Stimulated activated CD8-positive, alpha-beta memory T cell treated with anti-CD3 and anti-CD28 coated beads, Interleukin-4, amount 100 ng/mL, for 48 hours (primary cell): ENCODE data around the gene TRAPPC14.
A peak's percentile ranks its signal among the peaks of the same experiment; 100 is the strongest.

Source experiments
- DNase-seq: peaks from one replicate; pipeline ENCODE4 v3.0.0-alpha.2; 2020

TRAPPC14 gene

DNA sequence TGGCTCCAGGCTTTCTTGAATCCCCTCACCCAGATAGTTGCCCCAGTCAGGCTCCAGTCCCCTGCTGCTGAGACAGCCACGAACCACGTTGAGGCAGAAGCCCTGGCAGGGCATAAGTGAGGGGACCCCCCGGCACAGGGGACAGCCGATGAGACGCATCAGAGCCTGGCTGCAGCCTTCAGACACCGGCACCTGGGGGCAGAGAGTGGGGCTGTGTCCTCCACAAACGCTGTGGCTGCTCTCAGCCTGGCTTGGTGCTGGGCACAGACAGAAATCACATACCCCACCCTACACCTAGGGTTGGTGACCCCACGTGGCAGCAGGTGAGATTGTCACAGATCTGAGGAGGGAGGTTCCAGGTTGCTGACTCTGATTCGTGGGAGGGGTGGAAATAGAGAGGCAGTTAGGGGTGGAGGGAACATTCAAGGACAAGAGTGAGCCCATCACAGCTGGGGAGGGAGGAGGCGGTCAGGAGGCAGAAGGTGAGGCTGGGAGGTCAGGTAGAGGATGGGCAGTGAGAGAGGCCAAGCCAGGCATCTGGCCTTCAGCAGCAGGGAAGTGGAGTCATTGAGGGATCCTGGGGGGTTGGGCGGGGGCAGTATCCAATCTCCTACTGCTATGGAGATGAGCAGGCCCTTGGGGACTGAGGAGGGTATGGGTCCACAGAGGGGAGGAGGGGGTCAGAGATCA lies 15.4 kb upstream of the TRAPPC14 start:
- no peak for DNase-seq

DNA sequence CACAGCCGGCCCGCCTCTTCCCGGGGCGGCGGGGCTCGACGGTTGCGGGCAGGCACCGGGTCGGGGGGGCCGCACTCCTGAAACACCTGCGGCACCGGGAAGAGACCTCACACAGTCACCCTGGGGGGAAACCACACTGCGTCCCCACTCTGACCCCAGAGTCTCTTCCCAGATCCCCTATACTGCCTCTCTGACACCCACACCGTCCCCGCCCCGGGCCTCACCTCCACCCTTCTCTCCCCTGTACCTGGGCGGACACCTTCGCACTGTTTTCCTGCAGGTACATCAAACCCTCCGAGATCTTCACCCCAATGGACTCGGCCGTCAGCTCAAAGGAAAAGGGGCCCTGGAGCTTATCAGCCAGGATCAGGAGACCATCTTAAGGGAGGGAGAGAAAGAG lies 13.3 kb upstream of the TRAPPC14 start:
- DNase-seq = no peak

DNA sequence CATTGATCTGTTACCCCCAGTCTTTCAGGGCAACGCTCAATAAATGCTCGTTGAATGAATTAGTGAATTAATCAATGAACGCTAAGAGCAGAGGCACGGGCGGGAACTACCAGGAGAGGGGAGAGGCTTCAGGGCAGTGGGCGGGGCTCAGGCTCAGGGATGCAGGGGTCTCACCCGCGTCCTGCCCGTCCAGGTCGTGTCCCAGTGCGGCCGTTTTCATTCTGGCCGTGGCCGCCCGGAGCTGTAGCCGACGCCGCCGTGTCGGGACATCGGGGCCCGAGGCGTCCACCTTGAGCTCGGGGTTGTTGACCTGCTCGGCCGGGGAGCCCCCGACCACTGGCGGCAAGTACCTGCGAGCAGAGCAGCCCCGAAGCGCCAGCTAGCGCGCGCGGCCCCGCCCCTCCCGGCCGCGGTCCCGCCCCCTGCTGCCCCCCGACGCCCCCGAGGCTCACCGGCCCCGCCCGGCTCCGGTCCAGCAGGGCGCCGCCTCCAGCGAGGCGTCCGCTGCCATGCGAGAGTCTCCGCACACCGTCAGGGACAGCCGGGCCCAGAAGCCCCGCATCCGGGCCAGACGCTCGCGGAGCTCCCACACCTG lies 12.7 kb upstream of the TRAPPC14 start:
- DNase-seq = no peak

DNA sequence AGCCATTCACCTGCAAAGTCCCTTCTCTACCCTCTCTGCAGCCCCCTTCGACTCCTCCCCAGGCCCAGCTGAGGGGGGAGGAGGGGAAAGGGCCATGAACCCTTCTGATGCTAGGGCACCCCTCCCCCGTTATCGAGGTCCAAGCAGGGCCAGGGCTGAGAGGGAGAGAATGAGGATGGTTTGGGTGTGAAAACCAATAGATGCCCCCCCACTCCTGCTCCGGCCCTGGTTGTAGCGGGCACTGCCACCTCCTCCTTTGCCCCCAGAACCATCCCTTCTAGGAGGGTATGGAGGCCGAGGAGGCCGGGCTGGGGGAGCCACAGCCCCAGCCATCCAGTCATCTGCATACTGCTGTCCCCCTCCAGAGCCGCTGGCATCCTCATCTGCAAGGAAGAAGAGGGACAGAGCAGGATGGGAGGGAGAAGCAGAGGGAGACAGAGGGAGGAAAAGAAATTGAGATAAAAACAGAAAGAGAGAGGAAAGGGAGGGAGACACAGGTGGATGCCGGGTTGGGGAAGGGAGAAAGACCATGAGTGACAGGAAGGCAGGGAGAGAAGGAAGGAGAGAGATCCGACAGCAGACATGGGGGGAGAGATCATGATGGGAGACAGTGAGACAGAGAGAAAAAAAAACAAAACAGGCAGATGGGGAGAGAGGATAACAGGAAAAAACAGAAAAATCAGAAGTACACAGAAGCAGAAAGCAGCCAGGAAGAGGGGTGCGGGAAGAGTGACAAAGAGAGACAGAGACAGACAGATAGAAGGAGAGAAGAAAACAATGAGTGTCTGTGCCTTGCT lies 11.8 kb upstream of the TRAPPC14 start:
- DNase-seq = no peak

DNA sequence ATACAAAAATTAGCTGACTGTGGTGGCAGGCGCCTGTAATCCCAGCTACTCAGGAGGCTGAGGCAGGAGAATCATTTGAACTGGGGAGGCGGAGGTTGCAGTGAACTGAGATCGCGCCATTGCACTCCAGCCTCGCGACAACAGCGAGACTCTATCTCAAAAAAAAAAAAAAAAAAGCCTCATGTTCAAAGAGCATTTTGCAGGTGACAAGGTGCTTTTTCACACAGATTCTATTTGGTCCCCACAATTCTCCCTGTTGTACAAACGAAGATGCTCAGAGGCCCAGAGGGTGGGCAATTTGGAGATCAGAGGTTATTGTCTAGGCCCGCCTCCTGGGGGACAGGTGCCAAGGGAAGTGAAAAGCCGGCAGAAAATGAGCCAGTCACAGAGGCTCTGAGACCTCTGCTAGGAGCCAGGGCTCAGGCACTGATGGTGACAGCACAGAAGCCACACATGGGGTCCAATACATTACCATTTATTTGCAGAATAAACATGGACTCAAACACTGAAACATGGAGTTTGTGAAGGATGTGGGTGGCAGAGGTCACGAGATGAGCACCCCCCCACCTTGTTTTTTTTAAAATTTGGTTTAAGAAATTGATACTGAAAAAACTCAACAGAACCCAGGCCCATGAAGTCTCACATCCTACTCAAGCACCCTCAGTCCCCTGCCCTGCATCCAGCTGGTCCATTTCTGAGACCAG lies 10.8 kb upstream of the TRAPPC14 start:
- no peak for DNase-seq

DNA sequence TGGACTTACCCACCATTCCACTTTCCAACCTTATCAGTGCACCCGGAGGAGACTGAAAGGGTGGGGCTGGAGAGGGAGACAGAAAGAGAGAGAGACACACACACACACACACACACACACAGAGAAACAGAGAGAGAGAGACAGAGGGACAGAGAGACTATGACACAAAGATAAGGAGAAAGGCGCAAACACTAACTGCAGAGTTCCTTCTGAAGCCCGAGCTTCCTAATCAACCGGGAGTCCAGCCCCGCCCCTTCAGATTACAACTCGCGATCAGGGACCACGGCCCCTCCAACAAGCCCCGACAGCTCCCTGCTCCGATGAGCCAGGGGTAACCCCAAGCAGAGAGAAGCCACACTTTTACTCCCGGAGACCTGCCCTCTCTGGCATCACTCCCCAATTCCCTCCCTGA lies 9.4 kb upstream of the TRAPPC14 start:
- DNase-seq = no peak

DNA sequence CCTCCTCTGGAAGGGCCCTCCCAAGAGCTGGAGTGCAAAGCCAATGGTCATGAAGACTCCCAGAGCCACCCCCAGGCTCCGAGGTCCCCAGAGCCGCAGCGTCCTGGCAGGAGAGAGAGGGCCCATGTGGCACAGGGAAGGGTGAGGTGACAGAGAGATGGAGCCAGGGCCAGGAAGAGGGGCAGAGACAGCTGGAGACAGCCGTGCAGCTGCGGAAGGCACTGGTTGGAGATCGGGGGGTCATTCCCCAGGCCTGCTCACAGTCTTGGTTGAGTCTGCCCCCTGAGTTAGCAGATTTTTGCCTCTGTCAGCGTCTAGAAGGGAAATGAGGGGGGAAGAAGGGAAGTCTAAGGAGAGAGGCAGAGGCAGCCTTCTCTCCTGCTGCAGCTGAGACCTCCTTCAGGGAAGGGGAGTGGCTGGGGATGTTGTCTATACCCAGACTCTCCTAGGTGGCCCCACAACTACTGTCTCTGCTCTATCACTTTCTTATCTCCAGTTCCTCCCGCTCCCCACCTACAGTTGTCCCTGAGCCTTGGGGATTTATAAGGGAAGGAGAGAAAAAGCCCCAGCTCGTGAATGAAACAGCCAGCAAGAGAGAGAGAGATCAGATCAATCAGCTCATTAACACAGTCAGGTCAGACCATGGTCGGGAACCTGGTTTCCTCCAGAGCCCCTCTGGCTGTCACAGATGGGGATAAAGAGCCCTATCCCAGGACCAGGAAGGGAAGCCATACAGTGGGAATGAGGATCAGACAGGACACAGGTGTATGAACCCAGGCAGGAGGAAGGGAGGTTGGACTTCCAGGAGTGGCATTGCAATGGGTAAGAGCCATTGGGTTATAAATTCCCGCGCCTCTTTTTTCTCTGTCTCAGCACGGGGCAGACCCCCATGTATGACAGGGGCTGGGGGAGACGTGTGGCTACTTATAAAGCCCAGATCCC lies 8.7 kb upstream of the TRAPPC14 start:
- DNase-seq = no peak

DNA sequence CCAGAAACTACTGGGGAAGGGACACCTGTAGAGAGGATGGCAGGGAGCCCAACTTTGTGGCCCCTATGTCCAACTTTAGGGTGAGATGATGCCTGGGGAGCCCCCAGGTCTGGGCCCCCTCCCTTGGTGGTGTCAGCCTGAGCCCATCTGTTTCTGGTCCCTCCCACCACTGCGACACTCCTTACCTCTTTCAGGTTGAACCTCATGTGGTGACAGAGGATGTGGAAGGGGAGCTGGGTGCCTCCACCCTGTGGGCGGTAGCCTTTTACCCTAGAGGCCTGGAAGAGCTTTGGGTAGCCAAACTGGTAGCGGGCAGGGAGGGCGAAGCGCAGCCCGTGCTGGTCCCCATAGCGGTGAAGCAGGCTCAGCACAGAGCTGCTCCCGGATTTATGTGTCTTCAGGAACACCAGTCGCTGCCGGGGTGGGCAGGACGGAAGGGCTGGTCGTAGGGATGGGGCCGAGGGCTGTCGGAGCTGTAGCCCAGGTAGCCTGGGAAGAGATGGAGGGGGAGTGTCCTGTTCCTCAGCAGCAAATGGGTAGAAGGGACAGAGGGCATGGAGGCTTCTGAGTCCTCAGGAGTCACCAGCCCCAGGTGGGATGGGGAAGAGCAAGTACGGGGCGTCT lies 7.9 kb upstream of the TRAPPC14 start:
- DNase-seq = peak; percentile 60

DNA sequence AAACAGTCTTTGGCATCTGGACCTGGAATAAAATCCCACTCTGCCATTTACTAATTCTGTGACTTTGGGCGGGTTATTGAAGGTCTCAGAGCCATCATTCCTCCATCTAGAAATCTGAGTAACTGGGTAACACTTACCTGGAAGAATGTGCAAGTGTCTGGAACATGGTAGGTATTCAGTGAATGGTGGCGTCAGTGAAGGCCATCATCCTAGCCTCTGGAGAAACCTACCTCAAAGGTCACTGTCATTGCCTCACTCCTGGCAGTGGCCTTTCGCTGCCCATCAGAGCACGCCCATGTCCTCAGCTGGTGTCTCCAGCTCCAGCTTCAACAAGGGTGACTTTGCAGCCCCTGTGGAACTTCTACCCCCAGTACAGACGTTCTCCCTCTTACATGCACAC lies 5.3 kb upstream of the TRAPPC14 start:
- DNase-seq = no peak

DNA sequence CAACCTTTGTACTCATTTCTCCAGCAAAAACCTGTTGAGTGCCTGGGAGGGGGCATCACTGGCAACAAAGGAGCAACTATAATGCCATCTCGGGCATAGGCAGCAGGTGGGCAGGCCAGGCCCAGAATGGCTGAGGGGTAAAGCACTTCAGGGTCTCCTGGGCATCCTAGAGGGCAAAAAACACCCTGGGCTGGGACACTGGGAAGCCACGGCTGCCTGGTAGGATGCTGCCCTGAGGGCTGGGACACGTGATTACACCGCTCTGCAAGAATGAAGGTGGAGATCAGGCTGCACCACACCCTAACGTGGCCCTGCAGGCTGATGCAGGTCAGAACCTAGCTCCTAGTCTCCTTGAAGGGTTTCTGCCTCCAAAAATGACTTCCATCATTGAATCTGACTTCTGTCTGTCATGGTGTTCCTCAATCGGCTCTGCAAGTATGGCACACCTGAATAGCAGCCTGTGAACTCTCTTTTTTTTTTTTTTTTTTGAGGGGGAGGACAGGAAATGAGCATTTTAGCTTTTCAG lies 4.5 kb upstream of the TRAPPC14 start:
- no peak for DNase-seq

DNA sequence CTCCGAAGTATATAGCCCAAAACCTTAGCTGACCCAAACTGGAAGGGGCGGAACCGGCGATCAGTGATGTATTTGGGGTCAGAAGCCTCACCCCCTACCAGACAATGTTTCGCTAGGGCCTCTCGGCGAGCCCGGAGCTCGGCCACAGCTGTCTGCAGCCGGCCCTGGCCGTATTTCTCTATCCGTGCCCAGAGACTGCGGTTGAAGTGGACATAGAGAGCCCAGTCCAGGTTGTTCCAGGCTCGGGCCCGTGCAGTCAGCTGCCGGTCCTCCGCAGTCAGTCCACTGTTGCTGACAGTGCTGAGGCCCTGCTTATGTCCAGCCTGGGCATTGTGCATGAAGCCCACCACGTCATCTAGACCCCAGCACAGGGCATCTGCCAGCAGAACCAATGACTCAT lies 1.5 kb upstream of the TRAPPC14 start:
- DNase-seq = no peak

DNA sequence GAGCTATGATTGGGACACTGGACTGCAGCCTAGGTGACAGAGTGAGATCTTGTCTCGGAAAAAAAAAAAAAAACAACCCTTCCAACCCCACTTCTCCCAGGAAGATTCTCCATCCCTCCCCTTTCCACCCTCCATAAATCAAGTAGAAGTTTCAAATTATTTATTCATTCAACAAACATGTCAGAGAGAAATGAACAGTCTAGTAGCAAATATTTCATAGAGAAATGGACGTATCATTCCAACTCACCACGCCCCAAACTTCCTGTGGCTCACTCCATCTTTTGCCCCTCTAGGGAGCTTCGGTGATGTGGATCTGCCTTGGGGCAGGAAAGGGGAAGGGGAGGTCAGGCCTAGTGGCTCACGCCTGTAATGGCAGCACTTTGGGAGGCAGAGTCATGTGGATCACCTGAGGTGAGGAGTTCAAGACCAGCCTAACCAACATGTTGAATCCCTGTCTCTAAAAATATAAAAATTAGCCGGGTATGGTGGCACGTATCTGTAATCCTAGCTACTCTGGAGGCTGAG lies 638 bp upstream of the TRAPPC14 start:
- no peak for DNase-seq

DNA sequence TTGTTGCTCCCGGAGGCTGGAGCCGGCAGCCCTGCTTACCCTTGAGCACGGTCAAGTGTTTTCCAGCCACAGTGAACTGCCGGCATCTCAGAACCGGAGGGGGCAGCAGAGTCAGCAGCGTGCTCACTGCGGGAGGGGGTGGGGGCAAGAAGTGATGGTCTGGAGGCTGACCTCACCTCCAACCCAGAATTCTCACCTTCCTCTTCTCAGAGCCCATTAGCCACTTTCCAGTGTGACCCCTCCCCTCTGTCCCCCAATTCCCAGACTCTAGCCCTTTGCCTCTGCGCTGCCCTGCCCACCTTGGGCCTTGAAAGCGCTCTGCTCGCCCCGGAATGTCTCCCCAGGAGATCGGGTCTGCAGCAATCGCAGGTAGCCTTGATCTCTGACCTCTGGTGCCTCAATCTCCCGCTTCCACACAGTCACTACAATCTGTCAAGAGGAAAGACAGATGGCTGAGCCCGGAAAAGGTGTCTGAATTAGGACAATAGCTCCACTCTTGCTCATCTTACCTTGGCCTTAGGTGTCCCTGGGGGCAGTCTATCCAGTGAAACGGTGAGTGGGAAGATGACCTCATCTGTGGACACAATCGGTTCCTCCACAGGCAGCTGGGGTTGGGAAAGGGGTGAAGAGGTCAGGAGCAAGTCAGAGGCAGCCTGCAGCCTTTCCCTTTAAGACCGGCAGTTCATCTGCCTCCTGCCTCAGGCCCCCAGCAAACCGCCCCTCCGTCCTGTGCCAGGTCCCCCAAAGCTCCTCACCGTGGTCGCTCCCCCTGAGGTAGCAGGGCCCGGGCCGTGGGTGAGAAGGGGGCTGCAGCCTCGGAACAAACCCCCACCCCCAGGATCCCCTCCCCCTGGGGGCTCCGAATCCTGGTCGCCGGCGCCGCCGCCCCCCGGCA lies 942 bp downstream of the TRAPPC14 start:
- DNase-seq = no peak

DNA sequence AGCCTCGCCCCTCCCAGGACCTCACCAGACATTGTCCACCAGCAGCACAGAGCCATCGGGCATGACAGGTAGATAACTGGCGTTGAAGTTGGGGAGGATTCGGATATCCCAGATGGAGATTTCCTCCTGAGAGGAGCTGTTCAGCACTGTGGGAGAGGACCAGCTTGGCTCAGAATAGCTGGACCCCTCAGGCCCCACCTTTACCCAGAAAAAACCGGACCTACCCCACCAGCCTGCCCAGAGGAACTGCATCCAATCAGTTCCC lies 1.5 kb downstream of the TRAPPC14 start:
- no peak for DNase-seq

DNA sequence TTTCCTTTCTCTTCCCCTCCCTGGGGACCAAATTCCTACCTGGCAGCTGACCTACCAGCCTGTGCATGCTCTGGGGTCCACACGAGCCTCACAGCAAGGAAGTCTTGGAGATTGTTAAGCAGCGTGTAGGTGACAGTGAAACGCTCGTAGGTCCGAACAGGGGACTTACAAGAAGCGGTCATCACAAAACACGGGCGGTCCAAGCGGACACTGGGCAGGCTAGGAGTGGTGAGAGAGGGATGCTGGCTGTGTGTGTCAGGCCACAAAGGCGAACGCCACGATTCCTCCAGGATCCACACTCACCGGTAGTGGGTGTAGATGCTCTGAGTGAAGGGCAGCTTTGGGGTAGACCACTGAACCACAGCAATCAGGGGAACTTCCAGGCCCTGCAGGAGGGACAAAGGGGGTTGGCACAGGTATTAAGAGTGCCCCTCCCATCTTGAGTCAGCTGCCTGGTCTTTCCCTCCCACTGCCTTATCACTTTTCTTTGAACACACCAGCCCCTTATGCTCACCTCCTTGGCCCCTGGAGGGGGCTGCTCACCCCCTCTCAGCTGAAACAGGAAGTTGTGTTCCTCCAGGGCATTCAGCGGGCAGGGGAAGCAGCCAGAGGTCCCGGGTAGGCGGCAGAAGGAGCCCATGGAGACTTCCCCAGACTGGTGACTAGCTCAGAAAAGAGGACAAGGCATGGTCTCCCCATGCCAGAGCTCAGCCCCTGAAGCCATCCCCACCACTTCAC lies 2.0 kb downstream of the TRAPPC14 start:
- DNase-seq = no peak

DNA sequence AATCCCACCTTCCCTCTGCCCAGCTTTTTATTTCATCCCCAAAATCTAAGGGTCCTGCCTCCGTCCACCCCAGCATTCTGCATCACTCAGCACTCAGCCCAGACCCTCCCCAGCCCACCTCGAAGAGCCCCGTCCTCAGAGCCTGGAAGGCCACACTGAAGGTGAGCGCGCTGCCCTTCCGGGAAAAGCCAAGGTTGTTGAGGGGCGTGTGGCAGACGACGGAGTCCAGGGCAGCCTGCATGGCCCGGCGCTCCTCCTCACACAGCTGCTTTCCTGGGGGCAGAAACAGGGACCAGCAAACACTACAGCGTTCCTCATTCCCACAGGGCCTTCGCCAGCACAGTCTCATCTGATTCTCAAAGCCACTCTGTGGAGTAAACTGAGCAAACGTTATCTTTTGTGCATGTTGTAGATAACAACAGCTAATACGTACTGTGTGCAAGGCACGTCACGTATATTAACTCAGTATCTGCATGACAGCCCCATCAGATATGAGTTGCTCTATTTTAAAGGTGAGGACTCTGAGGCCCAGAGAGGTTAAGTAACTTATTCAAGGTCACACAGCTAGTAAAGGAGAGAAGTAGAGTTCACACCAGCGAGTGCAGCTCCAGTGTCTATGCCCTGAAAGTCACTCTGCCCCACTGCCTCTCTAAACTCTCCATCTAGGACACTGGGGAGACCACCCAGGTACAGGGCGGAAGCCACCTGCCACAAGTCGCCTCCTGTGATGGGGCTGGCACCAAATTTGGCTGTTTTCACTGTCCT lies 2.8 kb downstream of the TRAPPC14 start:
- DNase-seq = no peak

DNA sequence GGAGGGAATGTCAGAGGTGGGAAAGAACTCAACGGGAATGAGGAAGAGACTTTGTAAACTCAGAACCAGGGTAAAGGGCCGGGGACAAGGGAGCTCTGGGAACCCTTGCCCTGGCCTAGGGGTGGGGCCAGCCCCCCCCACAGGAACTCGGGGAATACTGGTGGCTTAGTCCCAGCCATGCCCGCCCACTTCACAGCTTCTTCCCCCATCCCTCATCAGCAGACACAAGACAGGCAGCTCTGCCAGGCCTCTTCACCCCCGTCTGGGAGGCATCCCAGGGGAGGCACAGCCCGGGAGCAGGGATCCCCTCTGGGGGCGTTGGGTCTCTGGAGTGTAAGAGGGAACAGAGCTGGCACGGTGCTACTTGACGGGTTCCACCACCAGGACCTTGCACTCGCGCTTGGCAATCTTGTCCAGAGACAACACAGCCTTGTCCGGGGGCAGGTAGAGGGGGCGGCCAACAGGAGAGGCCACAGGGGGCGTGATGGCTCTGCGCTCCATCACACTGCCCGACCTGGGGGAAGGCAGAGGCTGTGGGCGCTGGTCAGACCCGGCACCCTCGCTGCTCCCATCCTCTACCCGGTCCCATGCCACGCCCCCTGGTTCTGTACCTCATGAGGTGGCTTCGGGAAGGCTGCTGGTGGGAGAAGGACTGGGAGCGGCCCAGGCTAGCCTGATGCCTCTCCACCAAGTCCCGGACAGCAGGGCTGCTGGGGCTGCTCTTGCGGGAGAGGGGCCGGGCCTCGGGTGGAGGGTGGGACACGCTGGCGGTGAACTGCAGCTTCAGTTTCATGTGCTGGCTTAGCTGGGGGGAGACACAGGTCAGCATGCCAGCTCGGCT lies 3.7 kb downstream of the TRAPPC14 start:
- DNase-seq = no peak
